ENCODE data around the gene SLC17A5. TPM values are rescaled to one million over a fixed set of nuclear protein-coding genes. Genes with fewer than 3 reads are reported as not detected.

Gene SLC17A5
- total and polyA plus RNA-seq, 10 of the 15 experiments (the other 5 are each of a cell fraction or from before 2014, with no cell fraction given), result 2.3 to 7.2 (median 5.0) TPM

GRCh38 chr6:73631849-73632248 lies 21.9 kb downstream of the SLC17A5 start:
- no peak overlapping the region for H2AFZ ChIP-seq (ENCODE audit: control insufficient read depth, low read depth, low read length)
- H3K79me2 ChIP-seq (ENCODE audit: control insufficient read depth, insufficient read depth, low read length), result no peaks in the 10 kb centered on the region
- ATAC-seq, result no peak
- in situ Hi-C loops (cut with MboI) (no loop called here), intact Hi-C loops (cut with micrococcal nuclease; ENCODE audit: unreplicated experiment) (no loop called here)
- no peak overlapping the region for H3K4me3 ChIP-seq
- RAD21 ChIA-PET (ENCODE audit: unreplicated experiment), result interaction anchor here (0.6 to 0.7 kb wide), 5 partner anchors 47 to 1544 kb away, joined by 3 to 4 read pairs (median 3); no protein-coding TSS in a partner anchor
- no peaks in the 10 kb centered on the region for H3K27me3 ChIP-seq (replicated peaks in 1 of 2; ENCODE audit: control insufficient read depth in 2 of 2, insufficient read depth in 2 of 2, low read length in 1 of 2)
- H3K9me3 ChIP-seq (replicated peaks; ENCODE audit: control insufficient read depth, insufficient read depth, low read length), result no peaks in the 10 kb centered on the region
- CTCF ChIA-PET, result interaction anchor here (1.5 to 2.2 kb wide), 3 partner anchors 21 to 193 kb away, joined by 3 to 15 read pairs (median 11); no protein-coding TSS in a partner anchor
- WGBS (ENCODE audit: insufficient coverage, insufficient replicate concordance, low lambda C conversion rate, missing lambda C conversion rate), result 97% methylated on average over 5 of the region's 5 CpGs
- no peak overlapping the region for H3K9ac ChIP-seq (ENCODE audit: control insufficient read depth, insufficient read depth, low read length)
- H3K4me1 ChIP-seq (ENCODE audit: control insufficient read depth, insufficient read depth, low read length), result no peaks in the 10 kb centered on the region
- TF ChIP-seq ZBED1 (IDR thresholded peaks at IDR 0.05; ENCODE audit: borderline replicate concordance) (no peak), ASH2L (IDR thresholded peaks at IDR 0.05; ENCODE audit: borderline replicate concordance, low read depth) (no peak), CBX3 (IDR thresholded peaks at IDR 0.05; ENCODE audit: borderline replicate concordance, low read depth) (no peak), CEBPB (IDR thresholded peaks at IDR 0.05; ENCODE audit: borderline replicate concordance in 1 of 2, low read depth in 2 of 2, low read length in 2 of 2) (no peak), ZBTB40 (IDR thresholded peaks at IDR 0.05; ENCODE audit: borderline replicate concordance) (no peak), ETV6 (conservative IDR thresholded peaks at IDR 0.05 in 1 of 2, IDR thresholded peaks at IDR 0.05 in 1 of 2; ENCODE audit: borderline replicate concordance in 1 of 2, low read depth in 1 of 2) (no peak), PKNOX1 (IDR thresholded peaks at IDR 0.05) (no peak), POLR2AphosphoS5 (IDR thresholded peaks at IDR 0.05; ENCODE audit: low read length) (no peak), ZNF622 (IDR thresholded peaks at IDR 0.05) (no peak)
- H4K20me1 ChIP-seq (ENCODE audit: control insufficient read depth, insufficient read depth), result no peaks in the 10 kb centered on the region
- SMC1A ChIA-PET (ENCODE audit: uncharacterized antibody, unreplicated experiment), result interaction anchor here (0.6 to 0.8 kb wide), 2 partner anchors 10 to 160 kb away, joined by 3 read pairs; no protein-coding TSS in a partner anchor
- H3K36me3 ChIP-seq (ENCODE audit: control insufficient read depth in 2 of 2, insufficient read depth in 2 of 2, low read length in 1 of 2), result no peaks in the 10 kb centered on the region; a peak in 1 of 4 replicates
- POLR2A ChIA-PET, result interaction anchor here (0.6 kb wide), 1 partner anchor 73 kb away, joined by 5 read pairs; no protein-coding TSS in a partner anchor
- no peak for DNase-seq (ENCODE audit: low read depth, low spot score)
- H3K4me2 ChIP-seq (ENCODE audit: control insufficient read depth, insufficient read depth), result no peak overlapping the region
- no peak for FAIRE-seq
- H3K27ac ChIP-seq (ENCODE audit: control insufficient read depth, insufficient read depth), result no peak overlapping the region
- no TSS peak for BruUV-seq (replicated peaks)
